Activated naive CD4-positive, alpha-beta T cell treated with anti-CD3 and anti-CD28 coated beads, Interleukin-2, amount 10 ng/mL, durations not matched to agents 7 days and 5 days (primary cell): ENCODE results near the gene EFCAB5.
"Not testable (repeated sequence)": the region's sequence is repeated elsewhere in the genome, so short reads cannot be mapped to it uniquely, and the experiment has no call there.

Experiments
- CTCF ChIA-PET: fragments of 350-600 bp; sonication (Branson Sonifier 250); formaldehyde crosslinking; loops from one replicate; lab custom pipeline; 2021; ENCODE audit warnings: antibody characterized with exemption; lab: Charles Lee
- DNase-seq: peaks from one replicate; pipeline ENCODE4 v3.0.0-alpha.2; 2020
- H3K27ac Mint-ChIP-seq: one replicate; pipeline ENCODE4 v1.8.0; 2021; ENCODE audit warnings: mild to moderate bottlenecking, moderate library complexity, mixed read lengths
- H3K27me3 Mint-ChIP-seq: one replicate; pipeline ENCODE4 v1.8.0; 2021; ENCODE audit warnings: mild to moderate bottlenecking, mixed read lengths
- H3K36me3 Mint-ChIP-seq: one replicate; pipeline ENCODE4 v1.8.0; 2021; ENCODE audit warnings: mixed read lengths
- H3K4me1 Mint-ChIP-seq: one replicate; pipeline ENCODE4 v1.8.0; 2021; ENCODE audit warnings: mixed read lengths
- H3K4me3 Mint-ChIP-seq: one replicate; pipeline ENCODE4 v1.8.0; 2021; ENCODE audit warnings: mild to moderate bottlenecking, moderate library complexity, mixed read lengths
- H3K9me3 Mint-ChIP-seq: one replicate; pipeline ENCODE4 v1.8.0; 2021; ENCODE audit warnings: mixed read lengths

Gene EFCAB5

GRCh38 chr17:30005709-30006320, 64.4 kb downstream of the EFCAB5 start:
- no peaks in the 10 kb centered on the region for H3K9me3 Mint-ChIP-seq
- DNase-seq = no peak
- CTCF ChIA-PET = no interaction called here
- H3K27me3 Mint-ChIP-seq = no peaks in the 10 kb centered on the region
- H3K4me3 Mint-ChIP-seq = no peak overlapping the region
- peaks cover 4% of the 10 kb centered on the region for H3K4me1 Mint-ChIP-seq
- H3K36me3 Mint-ChIP-seq = no peaks in the 10 kb centered on the region
- no peak overlapping the region for H3K27ac Mint-ChIP-seq

- H3K36me3 Mint-ChIP-seq, H3K4me3 Mint-ChIP-seq, H3K27me3 Mint-ChIP-seq, H3K4me1 Mint-ChIP-seq, CTCF ChIA-PET, H3K9me3 Mint-ChIP-seq, DNase-seq, H3K27ac Mint-ChIP-seq: not testable (repeated sequence)
These were observed 70.5 kb downstream of the EFCAB5 start for GRCh38 chr17:30011934-30012333.

GRCh38 chr17:30021708-30022317, 80.4 kb downstream of the EFCAB5 start:
- no peaks in the 10 kb centered on the region for H3K4me1 Mint-ChIP-seq
- H3K36me3 Mint-ChIP-seq = no peaks in the 10 kb centered on the region
- CTCF ChIA-PET = interaction anchor here (0.7 to 2.4 kb wide), 13 partner anchors 18 to 434 kb away, joined by 3 to 19 read pairs (median 3); no protein-coding TSS in a partner anchor
- H3K27me3 Mint-ChIP-seq = peaks cover 8% of the 10 kb centered on the region
- H3K4me3 Mint-ChIP-seq = no peak overlapping the region
- DNase-seq = peak; percentile 56
- H3K9me3 Mint-ChIP-seq = no peaks in the 10 kb centered on the region
- no peak overlapping the region for H3K27ac Mint-ChIP-seq

GRCh38 chr17:30025325-30025724, 83.9 kb downstream of the EFCAB5 start:
- H3K27me3 Mint-ChIP-seq, CTCF ChIA-PET, H3K4me3 Mint-ChIP-seq, H3K9me3 Mint-ChIP-seq, H3K36me3 Mint-ChIP-seq, DNase-seq, H3K4me1 Mint-ChIP-seq, H3K27ac Mint-ChIP-seq: not testable (repeated sequence)

GRCh38 chr17:30027676-30028075, 86.2 kb downstream of the EFCAB5 start:
- CTCF ChIA-PET = interaction anchor here (0.6 to 3.2 kb wide), 3 partner anchors 65 to 160 kb away, joined by 3 to 20 read pairs (median 6); no protein-coding TSS in a partner anchor
- no peaks in the 10 kb centered on the region for H3K4me1 Mint-ChIP-seq
- no peak overlapping the region for H3K27ac Mint-ChIP-seq
- no peak for DNase-seq
- H3K27me3 Mint-ChIP-seq = peaks cover 4% of the 10 kb centered on the region
- H3K4me3 Mint-ChIP-seq = no peak overlapping the region
- H3K9me3 Mint-ChIP-seq = no peaks in the 10 kb centered on the region
- H3K36me3 Mint-ChIP-seq = no peaks in the 10 kb centered on the region

- Mint-ChIP-seq H3K36me3 (no peaks in the 10 kb centered on the region), H3K4me3 (no peak overlapping the region), H3K27me3 (peaks cover 4% of the 10 kb centered on the region), H3K4me1 (no peaks in the 10 kb centered on the region), H3K9me3 (no peaks in the 10 kb centered on the region), H3K27ac (no peak overlapping the region)
- DNase-seq = no peak
- CTCF ChIA-PET = interaction anchor here (1.3 to 1.4 kb wide), 2 partner anchors 65 to 100 kb away, joined by 3 to 5 read pairs; no protein-coding TSS in a partner anchor
These were observed 89.9 kb downstream of the EFCAB5 start for GRCh38 chr17:30031214-30031869.

- Mint-ChIP-seq H3K27me3 (peaks cover 4% of the 10 kb centered on the region), H3K27ac (no peak overlapping the region), H3K36me3 (no peaks in the 10 kb centered on the region)
These were observed 93.9 kb downstream of the EFCAB5 start for GRCh38 chr17:30035369-30035768.

GRCh38 chr17:30040719-30041518, 99.5 kb downstream of the EFCAB5 start:
- not testable (repeated sequence) for H3K4me3 Mint-ChIP-seq, H3K9me3 Mint-ChIP-seq, DNase-seq, H3K27ac Mint-ChIP-seq, H3K36me3 Mint-ChIP-seq, H3K4me1 Mint-ChIP-seq
- peaks cover 14% of the 10 kb centered on the region for H3K27me3 Mint-ChIP-seq
- CTCF ChIA-PET = interaction anchor here (0.6 to 1.3 kb wide), 3 partner anchors 11 to 311 kb away, joined by 3 to 4 read pairs (median 3); no protein-coding TSS in a partner anchor

More at GRCh38 chr17:30035369-30035768, 93.9 kb downstream of the EFCAB5 start:
- Mint-ChIP-seq H3K4me1 (peaks cover 1% of the 10 kb centered on the region), H3K9me3 (peaks cover 4% of the 10 kb centered on the region), H3K4me3 (no peak overlapping the region)
- CTCF ChIA-PET = interaction anchor here (0.7 kb wide), 1 partner anchor 7 kb away, joined by 3 read pairs; no protein-coding TSS in a partner anchor
- DNase-seq = no peak

- Mint-ChIP-seq H3K36me3 (peaks cover 3% of the 10 kb centered on the region), H3K27me3 (peaks cover 14% of the 10 kb centered on the region), H3K9me3 (peaks cover 8% of the 10 kb centered on the region), H3K27ac (no peak overlapping the region), H3K4me1 (peaks cover 6% of the 10 kb centered on the region), H3K4me3 (no peak overlapping the region)
- CTCF ChIA-PET = interaction anchor here (0.6 kb wide), 1 partner anchor 310 kb away, joined by 3 read pairs; no protein-coding TSS in a partner anchor
- no peak for DNase-seq
These were observed 100.1 kb downstream of the EFCAB5 start for GRCh38 chr17:30041551-30041950.

GRCh38 chr17:30062372-30062771, 120.9 kb downstream of the EFCAB5 start:
- H3K27ac Mint-ChIP-seq = no peak overlapping the region
- peaks cover 17% of the 10 kb centered on the region for H3K27me3 Mint-ChIP-seq
- DNase-seq = no peak
- H3K4me1 Mint-ChIP-seq = no peaks in the 10 kb centered on the region
- no peak overlapping the region for H3K4me3 Mint-ChIP-seq
- CTCF ChIA-PET = no interaction called here
- H3K9me3 Mint-ChIP-seq = peaks cover 18% of the 10 kb centered on the region
- peaks cover 7% of the 10 kb centered on the region for H3K36me3 Mint-ChIP-seq

- Mint-ChIP-seq H3K4me1 (no peaks in the 10 kb centered on the region), H3K27ac (no peak overlapping the region), H3K4me3 (no peak overlapping the region), H3K9me3 (peaks cover 18% of the 10 kb centered on the region), H3K36me3 (peaks cover 7% of the 10 kb centered on the region), H3K27me3 (peaks cover 14% of the 10 kb centered on the region)
- CTCF ChIA-PET = no interaction called here
- DNase-seq = no peak
These were observed 123.3 kb downstream of the EFCAB5 start for GRCh38 chr17:30064738-30065137.

GRCh38 chr17:30068465-30068864, 127.0 kb downstream of the EFCAB5 start:
- Mint-ChIP-seq H3K9me3 (peaks cover 18% of the 10 kb centered on the region), H3K4me3 (no peak overlapping the region), H3K4me1 (no peaks in the 10 kb centered on the region), H3K36me3 (peaks cover 7% of the 10 kb centered on the region), H3K27ac (no peak overlapping the region), H3K27me3 (peaks cover 8% of the 10 kb centered on the region)
- CTCF ChIA-PET = no interaction called here
- DNase-seq = no peak

- Mint-ChIP-seq H3K4me1 (no peaks in the 10 kb centered on the region), H3K27ac (no peak overlapping the region), H3K27me3 (peaks cover 14% of the 10 kb centered on the region), H3K4me3 (no peak overlapping the region), H3K9me3 (no peaks in the 10 kb centered on the region), H3K36me3 (no peaks in the 10 kb centered on the region)
- CTCF ChIA-PET = interaction anchor here (0.9 kb wide), 1 partner anchor 20 kb away, joined by 3 read pairs; no protein-coding TSS in a partner anchor
- DNase-seq = no peak
These were observed 132.8 kb downstream of the EFCAB5 start for GRCh38 chr17:30074254-30074653.

- Mint-ChIP-seq H3K27me3 (peaks cover 14% of the 10 kb centered on the region), H3K27ac (no peak overlapping the region), H3K4me3 (no peak overlapping the region), H3K36me3 (no peaks in the 10 kb centered on the region), H3K9me3 (no peaks in the 10 kb centered on the region), H3K4me1 (no peaks in the 10 kb centered on the region)
- CTCF ChIA-PET = no interaction called here
- DNase-seq = no peak
These were observed 133.3 kb downstream of the EFCAB5 start for GRCh38 chr17:30074730-30075129.
